Esophagus muscularis mucosa (tissue), 4 donors: ENCODE measurements around the gene MYO1E. TPM values are rescaled to one million over a fixed set of nuclear protein-coding genes. Genes with fewer than 3 reads are reported as not detected.

Experiments
- DNase-seq: peaks from one replicate; pipeline ENCODE4 v3.0.0-alpha.2; 2017; ENCODE audit errors: extremely low spot score
- H3K27ac ChIP-seq, 4 donors: fragments of 200-600 bp; sonication (generic); replicated peaks in 1 of 4; 1 replicate in 3 of 4; 2 replicates in 1 of 4; pipeline ENCODE4 v1.5.1; 2016 to 2019; ENCODE audit warnings: mild to moderate bottlenecking in 1 of 4
- H3K27me3 ChIP-seq, 4 donors: fragments of 200-600 bp; sonication (generic); one replicate each; pipeline versions ENCODE4 v1.5.1 to v1.6.0; 2016 to 2019
- H3K36me3 ChIP-seq, 4 donors: fragments of 200-600 bp; sonication (generic); one replicate each; pipeline ENCODE4 v1.5.1; 2016 to 2019
- H3K4me1 ChIP-seq, 4 donors: fragments of 200-600 bp; sonication (generic); one replicate each; pipeline ENCODE4 v1.5.1; 2016 to 2019
- H3K4me3 ChIP-seq, 4 donors: fragments of 200-600 bp; sonication (generic); 1 replicate in 2 of 4; 2 replicates in 2 of 4; pipeline ENCODE4 v1.5.1; 2016 to 2019; ENCODE audit warnings: mild to moderate bottlenecking in 4 of 4, moderate library complexity in 1 of 4
- H3K9me3 ChIP-seq, 4 donors: fragments of 200-600 bp; sonication (generic); 1 replicate in 3 of 4; 2 replicates in 1 of 4; pipeline ENCODE4 v1.5.1; 2016 to 2019
- CTCF ChIP-seq, 3 experiments: fragments of 200-600 bp in 2 of 3; fragments of 450-650 bp in 1 of 3; sonication (generic) in 2 of 3; IDR thresholded peaks; one replicate each; pipeline ENCODE4 v1.5.1; 2017 to 2019; ENCODE audit warnings: antibody characterized with exemption in 3 of 3, mild to moderate bottlenecking in 2 of 3, moderate library complexity in 1 of 3
- EP300 ChIP-seq: sonication (generic); formaldehyde crosslinking; IDR thresholded peaks from one replicate; pipeline ENCODE4 v1.6.1; 2017; ENCODE audit warnings: antibody characterized with exemption
- POLR2A ChIP-seq: fragments of 450-650 bp; IDR thresholded peaks from one replicate; pipeline ENCODE4 v1.6.1; 2017; ENCODE audit warnings: antibody characterized with exemption, moderate library complexity, mild to moderate bottlenecking, low read depth
- POLR2AphosphoS5 ChIP-seq, 2 donors: sonication (generic); formaldehyde crosslinking; IDR thresholded peaks; one replicate each; pipeline ENCODE4 v1.6.1; 2017; ENCODE audit warnings: antibody characterized with exemption in 2 of 2
- WGBS: methylation state at CpG from one replicate; pipeline ENCODE4 v1.1.5; 2018; 5-methylcytosine and 5-hydroxymethylcytosine counted together
- intact Hi-C: fragments of 100-400 bp; cut with DNase I; formaldehyde crosslinking; loops from one replicate; pipeline ENCODE4 v1.15.1; 2023
- total RNA-seq, 4 donors: library from RNA; depleted of rRNA; stranded (reverse); fragments of >200 nt; gene quantifications; one replicate each; pipeline versions ENCODE4 v1.1.0 to v1.2.1, GENCODE V29; 2016

MYO1E gene
- total RNA-seq, 4 donors from 2014 or later, result 32.7 to 39.9 (median 37.6) TPM

GRCh38 chr15:59200560-59200959, 172.1 kb downstream of the MYO1E start:
- no peak for DNase-seq
- WGBS, result 94% methylated on average over 9 of the region's 9 CpGs
- TF ChIP-seq CTCF (IDR thresholded peaks at IDR 0.05), result no peak
- TF ChIP-seq EP300, result no peak
- TF ChIP-seq POLR2AphosphoS5 (IDR thresholded peaks at IDR 0.05), result no peak
- TF ChIP-seq POLR2A, result no peak
- H3K9me3 ChIP-seq, result no peaks in the 10 kb centered on the region
- no peak overlapping the region for H3K4me3 ChIP-seq
- intact Hi-C loops, result no loop called here
- peaks cover 0 to 7% (median 4%) of the 10 kb centered on the region in 4 donors for H3K4me1 ChIP-seq
- peaks cover 3 to 82% (median 50%) of the 10 kb centered on the region in 4 donors for H3K36me3 ChIP-seq
- no peak overlapping the region for H3K27ac ChIP-seq
- H3K27me3 ChIP-seq, result no peaks in the 10 kb centered on the region

GRCh38 chr15:59199626-59200465, 172.8 kb downstream of the MYO1E start:
- WGBS, result 78% methylated on average over 10 of the region's 10 CpGs
- no peaks in the 10 kb centered on the region for H3K9me3 ChIP-seq
- no peak for DNase-seq
- no peak for TF ChIP-seq EP300
- no peak for TF ChIP-seq POLR2AphosphoS5 (IDR thresholded peaks at IDR 0.05)
- TF ChIP-seq POLR2A, result no peak
- no peak for TF ChIP-seq CTCF (IDR thresholded peaks at IDR 0.05)
- no peak overlapping the region for H3K27ac ChIP-seq
- intact Hi-C loops, result no loop called here
- H3K36me3 ChIP-seq, result peaks cover 5 to 82% (median 50%) of the 10 kb centered on the region in 4 donors
- H3K27me3 ChIP-seq, result no peaks in the 10 kb centered on the region
- peaks cover 0 to 7% (median 4%) of the 10 kb centered on the region in 4 donors for H3K4me1 ChIP-seq
- H3K4me3 ChIP-seq, result no peak overlapping the region

- WGBS, result 87% methylated on average over 2 of the region's 2 CpGs
- peaks cover 12 to 83% (median 51%) of the 10 kb centered on the region in 4 donors for H3K36me3 ChIP-seq
- H3K4me1 ChIP-seq, result peaks cover 0 to 4% (median 0%) of the 10 kb centered on the region in 4 donors
- no peak for TF ChIP-seq EP300
- TF ChIP-seq POLR2AphosphoS5 (IDR thresholded peaks at IDR 0.05), result no peak
- no peak for TF ChIP-seq POLR2A
- no peak for TF ChIP-seq CTCF (IDR thresholded peaks at IDR 0.05)
- DNase-seq, result no peak
- no peaks in the 10 kb centered on the region for H3K27me3 ChIP-seq
- intact Hi-C loops, result no loop called here
- no peak overlapping the region for H3K4me3 ChIP-seq
- H3K27ac ChIP-seq, result no peak overlapping the region
- no peaks in the 10 kb centered on the region for H3K9me3 ChIP-seq
Measured at GRCh38 chr15:59197454-59197853, 175.2 kb downstream of the MYO1E start.

- Histone ChIP-seq H3K9me3 (no peaks in the 10 kb centered on the region), H3K4me3 (no peak overlapping the region), H3K4me1 (peaks cover 0 to 10% (median 5%) of the 10 kb centered on the region in 4 donors), H3K27ac (no peak overlapping the region), H3K36me3 (peaks cover 12 to 75% (median 46%) of the 10 kb centered on the region in 4 donors), H3K27me3 (no peaks in the 10 kb centered on the region)
- TF ChIP-seq CTCF (IDR thresholded peaks at IDR 0.05) (no peak), POLR2AphosphoS5 (IDR thresholded peaks at IDR 0.05) (no peak), POLR2A (no peak), EP300 (no peak)
- 98% methylated on average over 2 of the region's 2 CpGs for WGBS
- DNase-seq, result no peak
- intact Hi-C loops, result no loop called here
Measured at GRCh38 chr15:59196416-59196815, 176.3 kb downstream of the MYO1E start.
